GM10266 (cell line): ENCODE results near the gene ALK.

Experiments used
- DNase-seq: peaks from one replicate; pipeline ENCODE4 v3.0.0; 2012; ENCODE audit errors: extremely low spot score
- TF ChIP-seq, protein P1 (sequence below): IDR thresholded peaks from 2 replicates; pipeline ENCODE4 v1.5.1; 2012; ENCODE audit warnings: mild to moderate bottlenecking, low read depth; ENCODE audit not compliant: control insufficient read depth, insufficient read depth; ENCODE audit errors: missing control alignments

The ALK gene

DNA sequence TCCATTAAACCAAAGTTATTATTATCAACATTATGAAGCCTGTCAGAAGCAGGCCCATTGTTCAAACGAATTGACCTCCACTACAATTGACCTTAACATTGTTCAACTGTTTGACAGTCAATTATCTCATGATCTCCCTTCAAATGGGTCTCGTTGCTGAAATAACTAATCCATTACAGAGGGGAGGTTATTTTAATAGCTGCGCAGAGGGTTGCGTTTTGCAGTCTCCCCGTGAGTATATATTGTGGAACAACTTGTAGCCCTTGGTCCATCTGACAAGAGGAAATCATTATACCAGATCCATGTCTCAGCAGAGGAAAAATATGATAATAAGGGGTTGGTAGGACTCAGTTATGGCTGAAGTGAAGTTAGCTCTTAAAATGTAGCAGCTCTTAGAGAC, 159.1 kb downstream of the ALK start:
- TF ChIP-seq, protein P1, sequence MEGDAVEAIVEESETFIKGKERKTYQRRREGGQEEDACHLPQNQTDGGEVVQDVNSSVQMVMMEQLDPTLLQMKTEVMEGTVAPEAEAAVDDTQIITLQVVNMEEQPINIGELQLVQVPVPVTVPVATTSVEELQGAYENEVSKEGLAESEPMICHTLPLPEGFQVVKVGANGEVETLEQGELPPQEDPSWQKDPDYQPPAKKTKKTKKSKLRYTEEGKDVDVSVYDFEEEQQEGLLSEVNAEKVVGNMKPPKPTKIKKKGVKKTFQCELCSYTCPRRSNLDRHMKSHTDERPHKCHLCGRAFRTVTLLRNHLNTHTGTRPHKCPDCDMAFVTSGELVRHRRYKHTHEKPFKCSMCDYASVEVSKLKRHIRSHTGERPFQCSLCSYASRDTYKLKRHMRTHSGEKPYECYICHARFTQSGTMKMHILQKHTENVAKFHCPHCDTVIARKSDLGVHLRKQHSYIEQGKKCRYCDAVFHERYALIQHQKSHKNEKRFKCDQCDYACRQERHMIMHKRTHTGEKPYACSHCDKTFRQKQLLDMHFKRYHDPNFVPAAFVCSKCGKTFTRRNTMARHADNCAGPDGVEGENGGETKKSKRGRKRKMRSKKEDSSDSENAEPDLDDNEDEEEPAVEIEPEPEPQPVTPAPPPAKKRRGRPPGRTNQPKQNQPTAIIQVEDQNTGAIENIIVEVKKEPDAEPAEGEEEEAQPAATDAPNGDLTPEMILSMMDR = no peak
- DNase-seq = no peak

DNA sequence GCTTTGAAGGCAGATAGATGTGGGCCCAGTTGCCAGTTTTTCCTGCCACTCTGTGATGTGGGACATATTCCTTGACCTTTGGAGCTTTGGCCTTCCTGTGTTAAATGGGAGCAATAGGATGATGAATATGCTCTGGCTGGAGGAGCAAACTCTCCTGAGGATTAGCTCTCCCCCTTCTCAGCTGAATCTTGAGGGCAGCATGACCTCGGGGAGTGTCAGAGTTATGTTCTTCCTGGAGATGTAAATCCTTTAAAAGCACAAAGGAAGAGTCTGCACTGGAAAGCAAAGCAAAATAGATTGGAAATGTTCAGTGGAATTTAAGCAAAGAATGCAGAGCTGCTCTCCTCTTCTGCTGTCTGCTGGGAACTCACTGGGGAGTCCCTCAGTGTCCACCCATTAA, 160.1 kb downstream of the ALK start:
- DNase-seq = no peak
- TF ChIP-seq, protein P1 = no peak

DNA sequence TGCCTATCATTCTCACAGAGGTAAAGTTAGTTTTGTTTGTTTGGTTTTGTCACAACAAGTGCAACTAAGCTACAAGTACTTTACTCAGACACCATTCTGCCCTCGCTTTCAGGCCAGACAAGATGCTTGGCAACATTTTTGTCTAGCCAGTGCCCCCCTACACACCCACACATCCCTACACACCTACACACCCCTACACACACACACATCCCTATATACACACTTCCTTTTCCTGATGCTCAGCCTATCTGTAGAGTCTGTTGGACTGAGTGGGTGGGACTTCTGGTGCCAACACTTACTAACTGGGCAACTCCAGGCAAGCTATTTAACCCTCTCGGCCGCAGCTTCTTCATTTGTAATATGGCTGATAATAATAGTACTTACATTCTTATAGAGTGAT, 161.4 kb downstream of the ALK start:
- DNase-seq = no peak
- TF ChIP-seq, protein P1 = no peak

DNA sequence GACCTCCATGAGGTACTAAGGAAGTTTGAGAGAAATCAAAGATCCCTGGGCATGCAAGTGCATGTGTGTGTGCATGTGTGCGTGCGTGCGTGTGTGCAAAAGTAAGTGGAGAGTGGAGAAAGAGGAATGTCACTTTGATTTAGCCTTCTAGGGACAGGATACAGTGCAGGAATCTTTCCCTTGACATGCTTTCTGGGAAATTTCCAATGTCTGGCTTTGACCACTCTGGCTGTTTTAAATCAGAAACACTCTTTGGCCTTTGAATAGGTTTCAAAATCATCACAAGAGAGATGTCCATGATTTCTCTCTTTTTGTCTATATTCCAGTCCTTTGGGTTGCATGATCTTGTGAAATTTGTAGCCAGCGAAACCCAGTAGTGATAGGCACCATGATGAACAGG, 162.0 kb downstream of the ALK start:
- no peak for DNase-seq
- TF ChIP-seq, protein P1 = no peak

DNA sequence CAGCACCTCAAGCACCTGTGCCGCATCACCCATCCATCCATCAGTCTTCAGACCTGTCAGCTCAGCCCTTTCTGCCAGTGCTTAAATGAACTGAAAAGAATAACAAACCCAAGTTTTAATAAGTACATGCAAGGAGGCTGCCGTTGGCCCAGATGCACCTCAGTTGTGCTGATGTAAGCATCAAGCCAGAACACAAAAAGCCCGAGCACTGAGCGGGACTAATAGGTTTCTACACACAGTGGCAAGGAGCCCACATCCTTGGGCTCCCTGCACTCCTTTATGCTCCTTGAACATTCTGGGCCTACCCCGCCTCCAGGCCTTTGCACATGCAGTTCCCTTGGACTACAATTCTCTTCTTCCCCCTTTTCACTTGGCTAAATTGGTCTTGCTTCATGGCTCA, 165.6 kb downstream of the ALK start:
- TF ChIP-seq, protein P1 = no peak
- DNase-seq = no peak

DNA sequence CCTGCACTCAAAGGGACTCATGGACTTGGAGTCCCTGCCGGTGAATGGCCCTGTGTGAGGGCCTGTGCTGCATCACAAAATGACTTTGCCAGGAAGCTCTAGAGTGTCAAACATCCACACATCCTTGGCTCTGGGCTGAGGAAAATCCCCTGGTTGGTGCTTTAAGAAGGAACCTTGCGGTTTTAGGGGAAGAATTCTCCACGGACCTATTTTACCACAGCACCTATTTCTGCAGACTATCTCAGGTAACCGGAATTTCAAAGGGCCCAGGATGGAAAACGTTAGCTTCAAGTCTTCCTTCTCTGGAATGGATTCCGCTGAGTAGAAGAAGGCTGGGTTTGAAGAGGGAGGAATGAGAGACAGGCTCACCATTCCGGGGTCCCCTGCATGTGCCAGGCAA, 166.2 kb downstream of the ALK start:
- TF ChIP-seq, protein P1 = no peak
- DNase-seq = no peak

DNA sequence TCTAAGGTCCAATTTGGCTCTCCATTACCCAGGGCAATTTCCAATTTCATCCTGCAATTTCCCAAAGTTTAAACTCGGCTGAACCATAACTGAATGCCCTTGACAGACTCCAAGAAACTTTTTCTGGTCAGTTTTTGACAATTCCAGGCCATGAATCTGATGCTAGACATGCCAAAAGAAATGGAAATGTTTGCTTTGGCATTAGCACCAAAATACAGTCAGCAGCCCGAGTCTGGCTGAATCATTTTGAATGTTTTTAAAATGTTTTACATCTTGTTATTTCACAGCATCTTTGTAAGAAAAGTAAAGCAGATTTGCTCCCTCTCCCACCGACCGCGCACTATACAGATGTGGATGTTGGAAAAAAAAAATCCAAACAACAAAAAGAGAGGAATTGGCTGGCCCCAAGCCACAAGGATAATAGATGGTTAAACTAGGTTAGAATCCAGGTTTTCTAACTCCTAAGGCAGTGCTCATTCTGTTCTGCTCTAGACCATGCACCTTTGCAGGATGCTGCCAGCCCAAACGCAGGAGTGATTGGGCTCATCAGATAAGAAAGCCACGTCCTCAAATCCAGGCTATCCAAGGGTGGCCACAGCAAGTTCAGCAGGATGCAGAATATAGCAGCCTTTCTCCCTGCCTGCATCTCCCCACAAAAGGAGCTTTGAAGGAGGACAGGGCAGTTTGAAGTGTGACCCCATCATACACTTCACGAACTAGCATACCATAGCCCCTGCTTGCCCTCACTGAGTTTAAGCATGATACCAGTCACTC, 167.5 kb downstream of the ALK start:
- DNase-seq = no peak
- TF ChIP-seq, protein P1 = no peak
